Measurements from ENCODE around the gene AMH.

DNA sequence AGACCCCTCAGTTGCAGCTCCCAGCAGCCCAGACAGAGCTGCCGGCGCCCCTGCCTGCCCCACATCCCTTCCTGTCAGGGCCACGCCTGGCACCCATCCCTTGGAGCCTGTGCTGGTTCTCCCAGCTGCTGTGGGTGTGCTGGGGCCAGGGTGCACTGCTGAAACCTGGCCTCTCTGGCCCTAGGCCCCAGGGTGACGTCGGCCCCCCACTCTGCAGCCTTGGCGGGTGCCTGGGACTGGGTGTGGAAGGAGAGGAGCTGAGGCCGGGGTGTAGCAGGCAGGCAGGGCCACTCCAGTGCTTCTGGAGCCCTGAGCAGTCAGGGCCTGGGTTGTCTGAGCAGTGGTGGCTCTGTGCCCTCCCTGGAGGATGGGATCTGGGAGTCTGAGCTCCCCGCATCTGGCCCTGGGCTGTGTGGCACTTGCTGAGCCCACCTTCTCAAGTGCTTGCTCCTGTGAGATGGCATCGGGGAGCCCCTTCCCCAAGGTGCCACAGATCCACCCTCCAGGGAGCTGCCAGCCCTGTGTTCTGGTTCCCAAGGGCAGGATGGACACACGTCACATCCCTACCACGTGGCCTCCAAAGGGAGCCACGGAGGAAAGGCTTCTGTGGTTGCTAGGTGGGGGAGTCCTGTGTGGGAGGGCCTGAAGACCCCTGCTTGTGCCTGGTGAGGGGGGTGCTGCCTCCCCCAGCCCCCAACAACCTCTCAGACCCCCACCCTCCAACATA lies 18.2 kb upstream of the AMH start:
- TF ChIP-seq, protein P1, sequence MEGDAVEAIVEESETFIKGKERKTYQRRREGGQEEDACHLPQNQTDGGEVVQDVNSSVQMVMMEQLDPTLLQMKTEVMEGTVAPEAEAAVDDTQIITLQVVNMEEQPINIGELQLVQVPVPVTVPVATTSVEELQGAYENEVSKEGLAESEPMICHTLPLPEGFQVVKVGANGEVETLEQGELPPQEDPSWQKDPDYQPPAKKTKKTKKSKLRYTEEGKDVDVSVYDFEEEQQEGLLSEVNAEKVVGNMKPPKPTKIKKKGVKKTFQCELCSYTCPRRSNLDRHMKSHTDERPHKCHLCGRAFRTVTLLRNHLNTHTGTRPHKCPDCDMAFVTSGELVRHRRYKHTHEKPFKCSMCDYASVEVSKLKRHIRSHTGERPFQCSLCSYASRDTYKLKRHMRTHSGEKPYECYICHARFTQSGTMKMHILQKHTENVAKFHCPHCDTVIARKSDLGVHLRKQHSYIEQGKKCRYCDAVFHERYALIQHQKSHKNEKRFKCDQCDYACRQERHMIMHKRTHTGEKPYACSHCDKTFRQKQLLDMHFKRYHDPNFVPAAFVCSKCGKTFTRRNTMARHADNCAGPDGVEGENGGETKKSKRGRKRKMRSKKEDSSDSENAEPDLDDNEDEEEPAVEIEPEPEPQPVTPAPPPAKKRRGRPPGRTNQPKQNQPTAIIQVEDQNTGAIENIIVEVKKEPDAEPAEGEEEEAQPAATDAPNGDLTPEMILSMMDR (conservative IDR thresholded peaks at IDR 0.05; ENCODE audit: low read length), result no peak
- TF ChIP-seq EZH2phosphoT487 (IDR thresholded peaks at IDR 0.05; ENCODE audit: borderline replicate concordance, low read depth, low read length), result no peak
